Type B pancreatic cell (in vitro differentiated cells): ENCODE measurements around the gene ZC3H7B. TPM values are rescaled to one million over a fixed set of nuclear protein-coding genes. Genes with fewer than 3 reads are reported as not detected.
A peak's percentile ranks its signal among the peaks of the same experiment; 100 is the strongest.

Source experiments
- DNase-seq: peaks from one replicate; pipeline ENCODE4 v3.0.0; 2021; ENCODE audit warnings: mixed read lengths; ENCODE audit not compliant: unreplicated experiment; ENCODE audit errors: extremely low spot score
- H3K27ac Mint-ChIP-seq: 2 replicates; pipeline ENCODE4 v1.8.0; 2021; ENCODE audit warnings: mild to moderate bottlenecking, mixed read lengths
- H3K27me3 Mint-ChIP-seq: 2 replicates; pipeline ENCODE4 v1.8.0; 2021; ENCODE audit warnings: mixed read lengths
- H3K36me3 Mint-ChIP-seq: 2 replicates; pipeline ENCODE4 v1.8.0; 2021; ENCODE audit warnings: mixed read lengths
- H3K4me1 Mint-ChIP-seq: one replicate; pipeline ENCODE4 v1.8.0; 2021; ENCODE audit warnings: mixed read lengths; ENCODE audit not compliant: unreplicated experiment
- H3K4me3 Mint-ChIP-seq: 2 replicates; pipeline ENCODE4 v1.8.0; 2021; ENCODE audit warnings: mild to moderate bottlenecking, mixed read lengths
- H3K9me3 Mint-ChIP-seq: 2 replicates; pipeline ENCODE4 v1.8.0; 2021; ENCODE audit warnings: mixed read lengths
- total RNA-seq: library from RNA; stranded (reverse); gene quantifications from 2 replicates; pipeline ENCODE4 v1.2.1, GENCODE V29; 2021; ENCODE audit warnings: low replicate concordance
- TF ChIP-seq, protein P1 (sequence below): fragments of 200-600 bp; sonication (generic); conservative IDR thresholded peaks from 2 replicates; pipeline ENCODE4 v1.5.0; 2021; ENCODE audit warnings: antibody characterized with exemption, mild to moderate bottlenecking

The ZC3H7B gene
- total RNA-seq, 1 donor from 2014 or later = 74.3 TPM

GRCh38 chr22:41308544-41308947 lies 7.2 kb downstream of the ZC3H7B start:
- H3K4me1 Mint-ChIP-seq = peaks cover 22% of the 10 kb centered on the region
- peak overlapping the region; percentile 73 for H3K27ac Mint-ChIP-seq
- peaks cover 18% of the 10 kb centered on the region for H3K36me3 Mint-ChIP-seq
- H3K27me3 Mint-ChIP-seq = no peaks in the 10 kb centered on the region
- no peak for DNase-seq
- TF ChIP-seq, protein P1, sequence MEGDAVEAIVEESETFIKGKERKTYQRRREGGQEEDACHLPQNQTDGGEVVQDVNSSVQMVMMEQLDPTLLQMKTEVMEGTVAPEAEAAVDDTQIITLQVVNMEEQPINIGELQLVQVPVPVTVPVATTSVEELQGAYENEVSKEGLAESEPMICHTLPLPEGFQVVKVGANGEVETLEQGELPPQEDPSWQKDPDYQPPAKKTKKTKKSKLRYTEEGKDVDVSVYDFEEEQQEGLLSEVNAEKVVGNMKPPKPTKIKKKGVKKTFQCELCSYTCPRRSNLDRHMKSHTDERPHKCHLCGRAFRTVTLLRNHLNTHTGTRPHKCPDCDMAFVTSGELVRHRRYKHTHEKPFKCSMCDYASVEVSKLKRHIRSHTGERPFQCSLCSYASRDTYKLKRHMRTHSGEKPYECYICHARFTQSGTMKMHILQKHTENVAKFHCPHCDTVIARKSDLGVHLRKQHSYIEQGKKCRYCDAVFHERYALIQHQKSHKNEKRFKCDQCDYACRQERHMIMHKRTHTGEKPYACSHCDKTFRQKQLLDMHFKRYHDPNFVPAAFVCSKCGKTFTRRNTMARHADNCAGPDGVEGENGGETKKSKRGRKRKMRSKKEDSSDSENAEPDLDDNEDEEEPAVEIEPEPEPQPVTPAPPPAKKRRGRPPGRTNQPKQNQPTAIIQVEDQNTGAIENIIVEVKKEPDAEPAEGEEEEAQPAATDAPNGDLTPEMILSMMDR = no peak
- no peak overlapping the region for H3K4me3 Mint-ChIP-seq
- peaks cover 7% of the 10 kb centered on the region for H3K9me3 Mint-ChIP-seq

DNA sequence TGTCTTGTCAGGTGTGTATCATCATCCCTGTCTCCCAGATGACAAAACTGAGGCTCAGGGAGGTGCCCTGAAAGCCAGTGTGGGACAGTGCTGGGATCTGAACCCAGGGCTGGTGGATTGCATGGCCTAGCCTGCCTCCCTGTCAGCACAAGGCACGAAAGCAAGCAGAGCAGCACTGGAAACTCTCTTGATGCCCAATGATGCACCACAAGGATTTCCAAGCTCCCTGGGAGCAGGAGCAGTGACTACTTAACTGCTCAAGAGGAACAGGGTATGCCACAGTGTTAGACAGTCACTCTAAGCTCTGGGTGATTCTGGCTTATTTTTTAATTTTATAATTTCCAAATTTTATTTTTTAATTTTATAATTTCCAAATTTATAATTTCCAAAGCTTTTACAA lies 9.0 kb downstream of the ZC3H7B start:
- no peak overlapping the region for H3K4me3 Mint-ChIP-seq
- H3K27me3 Mint-ChIP-seq = no peaks in the 10 kb centered on the region
- H3K9me3 Mint-ChIP-seq = peaks cover 7% of the 10 kb centered on the region
- DNase-seq = no peak
- H3K4me1 Mint-ChIP-seq = peaks cover 16% of the 10 kb centered on the region
- TF ChIP-seq, protein P1 = no peak
- H3K36me3 Mint-ChIP-seq = peaks cover 12% of the 10 kb centered on the region
- H3K27ac Mint-ChIP-seq = no peak overlapping the region

DNA sequence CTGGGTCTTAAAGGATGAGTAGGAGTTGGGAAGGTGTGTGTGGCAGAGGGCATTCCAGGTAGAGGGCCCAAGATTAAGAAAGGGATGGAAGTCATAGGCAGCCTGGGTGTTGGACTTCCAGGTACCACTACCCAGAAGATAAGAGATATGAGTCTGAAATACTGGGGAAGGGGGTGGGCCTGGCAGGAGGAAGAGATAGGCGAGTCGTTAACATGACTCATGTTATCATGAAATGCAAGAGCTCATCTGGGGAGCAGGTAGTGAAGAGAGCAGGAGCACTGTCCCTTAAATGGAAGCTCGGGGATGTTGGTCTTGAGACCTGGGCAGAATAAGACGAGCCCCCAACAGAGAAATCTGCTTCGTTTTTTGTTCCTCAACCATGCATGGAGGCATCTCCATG lies 10.2 kb downstream of the ZC3H7B start:
- H3K36me3 Mint-ChIP-seq = peaks cover 7% of the 10 kb centered on the region
- H3K4me3 Mint-ChIP-seq = no peak overlapping the region
- no peak for DNase-seq
- peaks cover 12% of the 10 kb centered on the region for H3K4me1 Mint-ChIP-seq
- peaks cover 7% of the 10 kb centered on the region for H3K9me3 Mint-ChIP-seq
- H3K27ac Mint-ChIP-seq = peak overlapping the region; percentile 39
- TF ChIP-seq, protein P1 = no peak
- no peaks in the 10 kb centered on the region for H3K27me3 Mint-ChIP-seq

DNA sequence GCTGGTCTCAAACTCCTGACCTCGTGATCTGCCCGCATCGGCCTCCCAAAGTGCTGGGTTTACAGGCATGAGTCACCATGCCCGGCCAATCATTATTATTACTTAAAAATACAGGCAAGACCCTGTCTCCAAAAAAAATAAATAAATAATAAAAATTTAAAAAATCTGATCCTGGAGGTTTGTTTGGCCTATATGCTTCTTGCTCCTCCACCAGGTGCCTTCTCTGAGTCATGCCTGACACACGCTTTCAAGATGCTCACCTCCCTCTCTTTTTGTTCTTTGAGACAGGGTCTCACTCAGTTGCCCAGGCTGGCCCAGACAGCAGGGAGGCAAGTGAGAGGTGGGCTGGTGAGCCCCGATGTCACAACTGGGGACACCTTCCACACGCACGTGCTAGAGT lies 13.5 kb downstream of the ZC3H7B start:
- H3K4me3 Mint-ChIP-seq = no peak overlapping the region
- DNase-seq = no peak
- H3K4me1 Mint-ChIP-seq = peaks cover 13% of the 10 kb centered on the region
- TF ChIP-seq, protein P1 = no peak
- no peaks in the 10 kb centered on the region for H3K27me3 Mint-ChIP-seq
- H3K9me3 Mint-ChIP-seq = peaks cover 7% of the 10 kb centered on the region
- H3K27ac Mint-ChIP-seq = no peak overlapping the region
- H3K36me3 Mint-ChIP-seq = peaks cover 12% of the 10 kb centered on the region

DNA sequence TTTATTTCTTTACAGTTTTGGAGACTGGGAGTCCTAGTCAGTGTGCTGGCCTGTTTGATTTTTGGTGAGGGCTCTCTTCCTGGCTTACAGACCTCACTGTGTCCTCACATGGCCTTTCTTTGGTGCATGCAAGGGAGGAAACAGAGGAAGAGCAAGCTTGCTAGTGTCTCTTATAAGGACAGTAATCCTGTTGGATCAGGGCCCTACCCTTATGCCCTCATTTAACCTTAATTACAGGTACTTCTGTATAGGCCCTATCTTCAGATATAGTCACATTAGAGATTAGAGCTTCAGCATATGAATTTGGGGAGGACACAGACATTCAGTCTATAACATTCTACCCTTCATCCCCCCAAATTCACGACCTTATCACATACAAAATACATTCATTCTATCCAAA lies 14.3 kb downstream of the ZC3H7B start:
- no peak overlapping the region for H3K27ac Mint-ChIP-seq
- H3K4me3 Mint-ChIP-seq = no peak overlapping the region
- peaks cover 7% of the 10 kb centered on the region for H3K9me3 Mint-ChIP-seq
- H3K27me3 Mint-ChIP-seq = no peaks in the 10 kb centered on the region
- TF ChIP-seq, protein P1 = no peak
- no peak for DNase-seq
- H3K36me3 Mint-ChIP-seq = peaks cover 15% of the 10 kb centered on the region
- H3K4me1 Mint-ChIP-seq = peaks cover 13% of the 10 kb centered on the region
